ENCODE results near the gene UHMK1.
"Not testable (repeated sequence)": the region's sequence is repeated elsewhere in the genome, so short reads cannot be mapped to it uniquely, and the experiment has no call there.

UHMK1 gene

GRCh38 chr1:162497723-162498495 is at the start of gene UHMK1:
TSS of gene UHMK1 (plus strand) at chr1:162497818. CDS start at chr1:162498001, 183 bp downstream.
- H3K4me3 ChIP-seq (ENCODE audit: low read length), result peak within 1 kb of the TSS; percentile 89
- TF ChIP-seq CTCF (conservative IDR thresholded peaks at IDR 0.05; ENCODE audit: low read length), result no peak

GRCh38 chr1:162454361-162454760 is 43.3 kb upstream of the UHMK1 start:
- not testable (repeated sequence) for H3K4me3 ChIP-seq (ENCODE audit: low read length); DNase-seq (ENCODE audit: low read depth)

More at GRCh38 chr1:162497723-162498495, at the start of gene UHMK1:
- peak; percentile 90 for DNase-seq (ENCODE audit: low read depth)

GRCh38 chr1:162456323-162456722 is 41.3 kb upstream of the UHMK1 start:
- H3K4me3 ChIP-seq (ENCODE audit: low read length), result no peak overlapping the region
- DNase-seq (ENCODE audit: low read depth), result no peak
- TF ChIP-seq CTCF (conservative IDR thresholded peaks at IDR 0.05; ENCODE audit: low read length), result no peak

DNA sequence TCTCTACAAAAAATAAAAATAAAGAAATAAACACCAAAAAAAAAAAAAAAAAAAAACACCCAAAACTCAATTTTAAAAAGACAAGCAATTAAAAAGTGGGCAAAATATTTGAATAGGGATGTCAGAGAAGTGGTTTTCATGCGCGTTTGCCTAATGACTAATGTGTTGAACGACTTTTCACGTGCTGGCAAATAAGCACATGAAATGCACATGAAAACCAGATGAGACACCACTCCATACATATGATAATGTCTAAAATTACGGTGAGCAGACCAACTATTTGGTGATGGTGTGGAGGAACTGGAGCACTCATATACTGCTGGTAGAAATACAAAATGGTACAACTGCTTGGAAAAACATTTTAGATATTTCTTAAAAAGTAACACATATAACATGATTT is 39.4 kb upstream of the UHMK1 start:
- TF ChIP-seq CTCF (conservative IDR thresholded peaks at IDR 0.05; ENCODE audit: low read length), result no peak
- H3K4me3 ChIP-seq (ENCODE audit: low read length), result no peak overlapping the region
- DNase-seq (ENCODE audit: low read depth), result peak; percentile 30

GRCh38 chr1:162462425-162462824 is 35.2 kb upstream of the UHMK1 start:
- not testable (repeated sequence) for DNase-seq (ENCODE audit: low read depth); H3K4me3 ChIP-seq (ENCODE audit: low read length)

- no peak for DNase-seq (ENCODE audit: low read depth)
- TF ChIP-seq CTCF (conservative IDR thresholded peaks at IDR 0.05; ENCODE audit: low read length), result no peak
- no peak overlapping the region for H3K4me3 ChIP-seq (ENCODE audit: low read length)
Measured at GRCh38 chr1:162463021-162463420, 34.6 kb upstream of the UHMK1 start.

DNA sequence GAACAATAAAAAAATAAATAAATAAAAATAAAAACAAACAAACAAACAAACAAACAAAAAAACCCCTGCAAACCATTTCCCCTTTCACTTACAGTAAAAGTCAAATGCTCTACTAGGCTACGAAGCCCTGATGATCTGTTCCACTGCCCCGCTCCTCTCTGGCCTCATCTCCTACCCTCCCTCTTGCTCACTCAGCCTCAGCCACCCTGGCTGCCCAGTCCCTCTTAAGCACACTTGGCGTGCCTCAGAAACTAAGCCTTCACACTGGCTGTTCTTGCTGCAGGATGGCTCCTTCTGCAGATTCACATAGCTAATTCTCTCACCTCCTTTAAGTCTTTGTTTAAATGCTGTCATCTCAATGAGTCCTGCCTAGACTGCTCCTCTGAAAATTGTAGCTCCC is 30.8 kb upstream of the UHMK1 start:
- no peak for TF ChIP-seq CTCF (conservative IDR thresholded peaks at IDR 0.05; ENCODE audit: low read length)
- no peak overlapping the region for H3K4me3 ChIP-seq (ENCODE audit: low read length)
- no peak for DNase-seq (ENCODE audit: low read depth)

DNA sequence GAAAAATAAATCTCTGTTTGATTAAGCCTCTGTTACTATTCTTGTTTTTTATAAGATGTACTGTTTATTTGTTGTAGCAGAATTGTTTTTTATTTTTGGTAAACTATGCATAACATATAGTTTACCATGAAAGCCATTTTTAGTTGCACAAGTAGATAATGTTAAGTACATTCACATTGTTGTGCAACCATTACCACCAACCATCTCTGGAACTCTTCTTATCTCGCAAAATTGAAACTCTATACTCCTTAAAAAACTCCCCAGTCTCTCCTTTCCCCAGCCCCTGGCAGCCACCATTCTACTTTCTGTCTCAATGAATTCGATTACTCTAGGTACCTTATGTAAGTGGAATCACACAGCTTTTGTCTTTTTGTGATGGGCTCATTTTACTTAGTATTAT is 27.4 kb upstream of the UHMK1 start:
- no peak for TF ChIP-seq CTCF (conservative IDR thresholded peaks at IDR 0.05; ENCODE audit: low read length)
- no peak overlapping the region for H3K4me3 ChIP-seq (ENCODE audit: low read length)

More for the DNA sequence above, 27.4 kb upstream of the UHMK1 start:
- DNase-seq (ENCODE audit: low read depth), result no peak

All from AG10803 (cell line).